ENCODE measurements around the gene NUDT12.

NUDT12 gene

GRCh38 chr5:103562453-103563157 lies at the start of gene NUDT12:
NUDT12 (minus strand) TSS chr5:103562789; CDS start chr5:103560248, 2,541 bp downstream.
- TF ChIP-seq TAF1 (IDR thresholded peaks at IDR 0.05; ENCODE audit: low read depth) (peak; percentile 65), FOXM1 (IDR thresholded peaks at IDR 0.05; ENCODE audit: borderline replicate concordance, low read depth) (no peak), ZBTB7A (IDR thresholded peaks at IDR 0.05; ENCODE audit: low read depth) (peak; percentile 37; the same call in 1 of the 2 replicates)
- TF ChIP-seq, protein P1, sequence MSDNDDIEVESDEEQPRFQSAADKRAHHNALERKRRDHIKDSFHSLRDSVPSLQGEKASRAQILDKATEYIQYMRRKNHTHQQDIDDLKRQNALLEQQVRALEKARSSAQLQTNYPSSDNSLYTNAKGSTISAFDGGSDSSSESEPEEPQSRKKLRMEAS (IDR thresholded peaks at IDR 0.05): peak; percentile 53; the same call in 1 of the 2 replicates
- TF ChIP-seq, protein P2, sequence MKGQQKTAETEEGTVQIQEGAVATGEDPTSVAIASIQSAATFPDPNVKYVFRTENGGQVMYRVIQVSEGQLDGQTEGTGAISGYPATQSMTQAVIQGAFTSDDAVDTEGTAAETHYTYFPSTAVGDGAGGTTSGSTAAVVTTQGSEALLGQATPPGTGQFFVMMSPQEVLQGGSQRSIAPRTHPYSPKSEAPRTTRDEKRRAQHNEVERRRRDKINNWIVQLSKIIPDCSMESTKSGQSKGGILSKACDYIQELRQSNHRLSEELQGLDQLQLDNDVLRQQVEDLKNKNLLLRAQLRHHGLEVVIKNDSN (IDR thresholded peaks at IDR 0.05): peak; percentile 8; the same call in 1 of the 2 replicates

DNA sequence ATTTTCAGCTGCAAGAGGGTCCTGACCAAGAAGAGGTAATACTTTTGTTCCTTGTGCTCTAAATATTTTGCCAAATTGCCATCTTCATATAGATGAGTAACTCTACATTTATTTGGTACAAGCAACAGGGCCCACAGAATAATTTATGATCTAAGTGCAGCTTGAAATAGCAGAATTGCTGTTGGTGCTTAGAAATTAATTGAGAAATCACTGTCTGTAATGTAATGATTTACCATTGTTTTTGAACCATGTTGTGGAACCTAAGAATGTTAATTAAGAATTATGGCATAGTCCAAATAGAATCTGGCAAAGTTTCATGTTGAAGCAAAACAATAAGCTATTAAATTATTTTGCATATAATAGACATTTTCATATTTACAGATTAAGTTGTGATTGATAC lies 44.8 kb upstream of the NUDT12 start:
- TF ChIP-seq NFIC (IDR thresholded peaks at IDR 0.05) (no peak), TEAD4 (IDR thresholded peaks at IDR 0.05) (no peak), RAD21 (IDR thresholded peaks at IDR 0.05; ENCODE audit: low read depth) (no peak), TCF12 (IDR thresholded peaks at IDR 0.05; ENCODE audit: low read depth) (no peak), YY1 (IDR thresholded peaks at IDR 0.05; ENCODE audit: low read depth) (no peak), CREB1 (IDR thresholded peaks at IDR 0.05; ENCODE audit: low read depth) (no peak), FOXM1 (IDR thresholded peaks at IDR 0.05; ENCODE audit: borderline replicate concordance, low read depth) (no peak), EGR1 (IDR thresholded peaks at IDR 0.05) (no peak), TAF1 (IDR thresholded peaks at IDR 0.05; ENCODE audit: low read depth) (no peak)
- TF ChIP-seq, protein P2 (IDR thresholded peaks at IDR 0.05): no peak
- TF ChIP-seq, protein P1 (IDR thresholded peaks at IDR 0.05): no peak
- TF ChIP-seq, protein P3, sequence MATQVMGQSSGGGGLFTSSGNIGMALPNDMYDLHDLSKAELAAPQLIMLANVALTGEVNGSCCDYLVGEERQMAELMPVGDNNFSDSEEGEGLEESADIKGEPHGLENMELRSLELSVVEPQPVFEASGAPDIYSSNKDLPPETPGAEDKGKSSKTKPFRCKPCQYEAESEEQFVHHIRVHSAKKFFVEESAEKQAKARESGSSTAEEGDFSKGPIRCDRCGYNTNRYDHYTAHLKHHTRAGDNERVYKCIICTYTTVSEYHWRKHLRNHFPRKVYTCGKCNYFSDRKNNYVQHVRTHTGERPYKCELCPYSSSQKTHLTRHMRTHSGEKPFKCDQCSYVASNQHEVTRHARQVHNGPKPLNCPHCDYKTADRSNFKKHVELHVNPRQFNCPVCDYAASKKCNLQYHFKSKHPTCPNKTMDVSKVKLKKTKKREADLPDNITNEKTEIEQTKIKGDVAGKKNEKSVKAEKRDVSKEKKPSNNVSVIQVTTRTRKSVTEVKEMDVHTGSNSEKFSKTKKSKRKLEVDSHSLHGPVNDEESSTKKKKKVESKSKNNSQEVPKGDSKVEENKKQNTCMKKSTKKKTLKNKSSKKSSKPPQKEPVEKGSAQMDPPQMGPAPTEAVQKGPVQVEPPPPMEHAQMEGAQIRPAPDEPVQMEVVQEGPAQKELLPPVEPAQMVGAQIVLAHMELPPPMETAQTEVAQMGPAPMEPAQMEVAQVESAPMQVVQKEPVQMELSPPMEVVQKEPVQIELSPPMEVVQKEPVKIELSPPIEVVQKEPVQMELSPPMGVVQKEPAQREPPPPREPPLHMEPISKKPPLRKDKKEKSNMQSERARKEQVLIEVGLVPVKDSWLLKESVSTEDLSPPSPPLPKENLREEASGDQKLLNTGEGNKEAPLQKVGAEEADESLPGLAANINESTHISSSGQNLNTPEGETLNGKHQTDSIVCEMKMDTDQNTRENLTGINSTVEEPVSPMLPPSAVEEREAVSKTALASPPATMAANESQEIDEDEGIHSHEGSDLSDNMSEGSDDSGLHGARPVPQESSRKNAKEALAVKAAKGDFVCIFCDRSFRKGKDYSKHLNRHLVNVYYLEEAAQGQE (IDR thresholded peaks at IDR 0.05; ENCODE audit: low read depth): no peak

GRCh38 chr5:103605277-103605676 lies 42.7 kb upstream of the NUDT12 start:
- TF ChIP-seq TEAD4 (IDR thresholded peaks at IDR 0.05) (no peak), RAD21 (IDR thresholded peaks at IDR 0.05; ENCODE audit: low read depth) (no peak), CREB1 (IDR thresholded peaks at IDR 0.05; ENCODE audit: low read depth) (no peak), TAF1 (IDR thresholded peaks at IDR 0.05; ENCODE audit: low read depth) (no peak), EP300 (IDR thresholded peaks at IDR 0.05; ENCODE audit: borderline replicate concordance) (no peak)
- TF ChIP-seq, protein P1 (IDR thresholded peaks at IDR 0.05): no peak

GRCh38 chr5:103602438-103602837 lies 39.8 kb upstream of the NUDT12 start:
- no peak for TF ChIP-seq CREB1 (IDR thresholded peaks at IDR 0.05; ENCODE audit: low read depth)
- TF ChIP-seq, protein P3 (IDR thresholded peaks at IDR 0.05; ENCODE audit: low read depth): no peak
- no peak for TF ChIP-seq CEBPB (IDR thresholded peaks at IDR 0.05)
- no peak for TF ChIP-seq TCF12 (IDR thresholded peaks at IDR 0.05; ENCODE audit: low read depth)

- TF ChIP-seq YY1 (IDR thresholded peaks at IDR 0.05; ENCODE audit: low read depth) (no peak), FOXM1 (IDR thresholded peaks at IDR 0.05; ENCODE audit: borderline replicate concordance, low read depth) (no peak), ZBTB7A (IDR thresholded peaks at IDR 0.05; ENCODE audit: low read depth) (no peak), CEBPB (IDR thresholded peaks at IDR 0.05) (no peak), TEAD4 (IDR thresholded peaks at IDR 0.05) (no peak), TCF12 (IDR thresholded peaks at IDR 0.05; ENCODE audit: low read depth) (no peak), EGR1 (IDR thresholded peaks at IDR 0.05) (no peak), EP300 (IDR thresholded peaks at IDR 0.05; ENCODE audit: borderline replicate concordance) (no peak), RAD21 (IDR thresholded peaks at IDR 0.05; ENCODE audit: low read depth) (no peak), TAF1 (IDR thresholded peaks at IDR 0.05; ENCODE audit: low read depth) (no peak), NFIC (IDR thresholded peaks at IDR 0.05) (no peak), CREB1 (IDR thresholded peaks at IDR 0.05; ENCODE audit: low read depth) (no peak)
- TF ChIP-seq, protein P3 (IDR thresholded peaks at IDR 0.05; ENCODE audit: low read depth): no peak
- TF ChIP-seq, protein P2 (IDR thresholded peaks at IDR 0.05): no peak
- TF ChIP-seq, protein P1 (IDR thresholded peaks at IDR 0.05): no peak
These were observed 38.7 kb upstream of the NUDT12 start for GRCh38 chr5:103601314-103601713.

Measured in Ishikawa (cell line).